ENCODE measurements around the gene UBTF.

DNA sequence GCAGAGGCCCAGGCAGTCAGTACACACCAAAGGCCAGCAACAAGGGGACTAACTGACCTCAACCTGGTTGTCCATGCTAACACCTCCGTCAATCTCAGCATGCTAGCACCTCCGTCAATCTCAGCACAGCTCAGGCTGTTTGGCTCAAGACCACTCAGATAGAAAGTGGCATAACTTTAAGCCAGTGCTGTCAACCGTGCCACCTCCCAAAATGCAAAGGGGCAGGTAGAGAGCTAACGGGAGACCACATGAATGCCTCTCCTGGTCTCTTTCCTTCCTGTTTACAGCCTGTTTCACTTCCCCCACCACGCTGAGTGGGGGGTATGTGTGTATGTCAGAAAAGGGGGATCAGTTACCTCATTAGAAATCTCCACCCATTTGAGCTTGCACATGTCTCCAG lies 3.3 kb downstream of the UBTF start:
- TF ChIP-seq CTCF (IDR thresholded peaks at IDR 0.05; ENCODE audit: low read depth, low read length, poor library complexity, severe bottlenecking) (no peak), EZH2phosphoT487 (IDR thresholded peaks at IDR 0.05; ENCODE audit: borderline replicate concordance, low read length) (no peak)
